HG03378 (cell line): ENCODE measurements around the gene FBXO31.

Experiments
- ATAC-seq: cut with Tn5 transposase; IDR thresholded peaks from one replicate; pipeline ENCODE4 v1.9.1; 2021; ENCODE audit warnings: mild to moderate bottlenecking, moderate library complexity; ENCODE audit not compliant: unreplicated experiment

The FBXO31 gene, protein sequence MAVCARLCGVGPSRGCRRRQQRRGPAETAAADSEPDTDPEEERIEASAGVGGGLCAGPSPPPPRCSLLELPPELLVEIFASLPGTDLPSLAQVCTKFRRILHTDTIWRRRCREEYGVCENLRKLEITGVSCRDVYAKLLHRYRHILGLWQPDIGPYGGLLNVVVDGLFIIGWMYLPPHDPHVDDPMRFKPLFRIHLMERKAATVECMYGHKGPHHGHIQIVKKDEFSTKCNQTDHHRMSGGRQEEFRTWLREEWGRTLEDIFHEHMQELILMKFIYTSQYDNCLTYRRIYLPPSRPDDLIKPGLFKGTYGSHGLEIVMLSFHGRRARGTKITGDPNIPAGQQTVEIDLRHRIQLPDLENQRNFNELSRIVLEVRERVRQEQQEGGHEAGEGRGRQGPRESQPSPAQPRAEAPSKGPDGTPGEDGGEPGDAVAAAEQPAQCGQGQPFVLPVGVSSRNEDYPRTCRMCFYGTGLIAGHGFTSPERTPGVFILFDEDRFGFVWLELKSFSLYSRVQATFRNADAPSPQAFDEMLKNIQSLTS

DNA sequence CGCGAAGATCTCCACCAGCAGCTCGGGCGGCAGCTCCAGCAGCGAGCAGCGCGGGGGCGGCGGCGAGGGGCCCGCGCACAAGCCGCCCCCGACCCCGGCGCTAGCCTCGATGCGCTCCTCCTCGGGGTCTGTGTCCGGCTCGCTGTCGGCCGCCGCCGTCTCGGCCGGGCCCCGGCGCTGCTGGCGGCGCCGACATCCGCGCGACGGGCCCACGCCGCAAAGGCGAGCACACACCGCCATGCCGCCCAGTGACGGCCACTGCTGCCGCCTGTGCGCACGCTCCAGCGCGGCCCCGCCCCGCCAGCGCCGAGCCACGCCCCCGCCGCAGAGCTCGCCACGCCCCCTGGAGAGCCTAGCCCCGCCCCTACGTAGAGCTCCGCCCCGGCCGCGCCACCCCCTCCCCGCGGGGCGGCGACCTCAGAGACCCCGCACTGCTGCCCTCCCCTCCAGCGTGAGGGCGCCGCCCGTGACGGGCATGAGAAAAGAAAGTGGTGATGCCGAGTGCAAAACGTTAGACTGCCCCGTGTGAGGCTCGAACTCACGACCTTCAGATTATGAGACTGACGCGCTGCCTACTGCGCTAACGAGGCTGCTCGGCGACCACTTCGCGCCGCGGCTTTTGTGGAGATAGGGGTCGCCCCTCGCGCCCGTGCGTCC lies at the start of gene FBXO31:
Gene FBXO31 (minus strand): TSS at position 272 of the 657 bp plus-strand sequence. CDS start 32 bp downstream, at position 240.
- peak; percentile 38 for ATAC-seq

DNA sequence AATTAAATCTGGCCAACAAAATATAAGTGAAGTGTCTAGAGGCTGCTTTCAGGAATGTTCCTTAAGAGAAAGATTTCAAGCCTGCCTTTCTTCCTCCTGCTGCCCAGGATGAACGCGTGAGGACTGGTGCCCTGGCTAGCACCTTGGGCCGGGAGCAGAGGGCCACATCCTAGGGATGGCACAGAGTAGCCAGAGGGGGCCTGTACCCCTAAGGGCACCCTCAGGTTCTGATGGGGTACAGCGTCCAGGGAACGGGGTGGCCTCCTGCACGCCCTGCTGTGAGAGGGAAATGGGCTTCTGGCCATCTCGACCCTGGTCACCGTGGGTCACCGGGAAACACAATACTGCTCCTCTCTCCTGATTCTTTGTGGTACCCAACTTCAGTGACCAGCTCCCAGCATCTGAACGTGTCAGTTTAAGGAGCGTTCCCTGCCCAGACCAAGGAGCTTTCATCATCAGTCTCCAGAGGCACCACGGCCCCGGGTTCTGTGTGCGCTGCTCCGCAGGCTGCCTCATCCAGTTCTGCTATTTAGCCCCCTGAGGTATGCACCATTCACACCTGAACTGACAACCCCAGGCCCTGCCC lies 48.8 kb upstream of the FBXO31 start:
- no peak for ATAC-seq

DNA sequence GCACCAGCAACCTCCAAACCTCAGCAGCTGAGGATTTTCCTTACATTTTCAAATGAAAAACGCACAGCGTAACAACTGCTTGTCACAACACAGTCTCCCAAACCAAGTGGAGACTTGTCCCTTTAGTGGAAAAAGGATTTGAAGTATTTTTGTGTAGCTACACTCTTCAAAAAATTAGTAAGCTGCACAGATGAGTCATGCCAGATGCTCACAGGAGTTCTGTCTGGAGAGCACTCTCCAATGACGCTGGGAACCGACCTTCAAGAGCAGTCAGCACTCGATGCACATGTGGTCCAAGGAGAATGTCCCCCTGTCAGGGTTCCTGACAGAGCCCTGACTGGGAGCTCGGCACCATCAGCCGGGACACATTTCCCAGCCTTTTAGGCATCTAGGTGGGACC lies 48.4 kb upstream of the FBXO31 start:
- ATAC-seq, result no peak

DNA sequence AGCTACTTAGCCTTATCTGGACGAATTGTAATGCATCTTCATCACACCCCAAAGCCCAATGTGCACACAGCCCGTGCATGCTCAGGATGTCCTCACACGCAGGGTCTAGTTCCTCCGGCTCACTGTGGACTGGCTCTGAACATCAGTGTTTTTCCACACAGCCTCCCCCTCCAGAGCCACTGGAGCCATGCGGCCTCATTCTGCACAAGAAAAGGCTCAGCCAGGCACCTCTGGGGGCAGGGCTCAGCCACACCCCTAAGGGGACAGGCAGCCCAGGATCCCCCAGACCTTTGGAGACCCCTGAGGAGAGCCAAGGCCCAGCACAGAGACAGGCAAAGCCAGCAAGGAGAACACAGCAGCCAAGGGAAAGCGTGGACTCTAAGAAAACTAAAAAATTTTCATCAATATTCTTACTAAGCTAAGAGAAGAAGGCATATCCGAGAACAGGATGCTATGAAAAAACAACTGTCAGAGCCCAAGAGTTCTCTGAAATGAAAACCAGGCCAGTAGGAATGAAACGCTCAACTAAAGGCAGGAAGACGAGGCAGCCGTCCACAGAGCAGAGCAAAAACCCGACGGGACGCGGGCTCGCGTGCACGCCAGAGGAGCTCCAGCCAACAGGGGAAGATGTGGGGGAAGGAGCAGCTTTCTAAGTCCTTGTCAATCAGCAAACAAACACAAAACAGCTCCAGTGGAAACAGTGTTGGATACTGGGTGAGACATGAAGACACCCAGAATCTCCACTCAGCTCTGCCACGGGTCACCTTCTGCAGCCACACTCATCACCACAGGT lies 43.0 kb upstream of the FBXO31 start:
- no peak for ATAC-seq

DNA sequence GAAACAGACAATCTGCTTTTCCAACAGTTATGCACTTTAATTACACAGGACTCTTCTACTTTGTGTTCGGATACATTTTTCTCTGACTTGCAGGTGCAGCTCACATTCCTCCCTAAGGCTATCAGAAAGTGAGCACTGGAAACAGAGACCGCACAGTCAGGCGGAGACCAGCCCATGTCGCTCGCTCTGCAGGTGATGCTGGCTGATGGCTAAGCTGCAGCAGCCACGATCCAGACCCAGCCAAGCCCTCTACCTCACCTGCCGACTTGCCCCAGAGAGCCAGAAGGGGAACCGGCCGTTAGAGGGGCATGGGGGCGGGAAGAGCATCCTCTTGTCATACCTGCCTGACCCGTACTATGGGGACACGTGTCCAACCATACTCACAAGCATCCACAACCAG lies 42.4 kb upstream of the FBXO31 start:
- no peak for ATAC-seq

DNA sequence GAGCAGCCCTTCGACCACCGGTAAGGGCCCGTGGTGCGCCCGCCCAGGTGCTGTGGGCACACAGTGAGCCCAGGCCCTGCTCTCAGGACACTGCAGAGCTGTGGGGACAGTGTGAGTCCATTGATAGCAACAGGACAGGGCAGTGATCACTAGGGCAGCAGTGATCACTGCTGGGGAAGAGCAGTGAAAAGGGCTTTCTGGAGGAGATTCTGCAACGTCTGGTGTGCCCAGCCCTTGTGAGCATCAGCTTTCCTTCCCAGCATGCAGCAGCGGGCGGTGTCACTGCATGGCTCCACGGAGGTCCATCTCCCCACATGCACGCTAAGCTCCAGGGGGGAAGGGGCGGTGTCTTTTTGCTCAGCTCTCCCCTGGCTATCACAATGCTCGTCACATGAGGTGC lies 40.7 kb upstream of the FBXO31 start:
- ATAC-seq, result no peak

DNA sequence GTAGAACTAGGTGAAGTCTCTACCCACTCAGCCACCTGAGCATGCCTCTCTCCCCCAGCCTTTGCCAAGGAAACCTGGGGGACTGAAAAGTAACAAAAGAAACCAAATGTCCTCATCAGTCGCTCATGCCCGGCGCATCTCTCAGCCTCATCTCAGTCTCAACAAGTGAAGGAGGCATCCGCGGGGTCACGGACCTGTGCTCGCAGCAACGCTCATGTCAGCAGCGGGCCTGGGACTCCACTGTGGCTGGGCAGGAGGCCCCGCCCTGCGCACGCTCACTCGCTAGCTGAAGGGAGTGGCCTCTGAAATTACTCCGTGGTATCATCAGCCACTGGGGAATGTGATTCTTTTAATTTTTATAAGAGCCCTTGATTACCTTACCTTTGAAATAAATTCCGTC lies 39.9 kb upstream of the FBXO31 start:
- ATAC-seq, result no peak

DNA sequence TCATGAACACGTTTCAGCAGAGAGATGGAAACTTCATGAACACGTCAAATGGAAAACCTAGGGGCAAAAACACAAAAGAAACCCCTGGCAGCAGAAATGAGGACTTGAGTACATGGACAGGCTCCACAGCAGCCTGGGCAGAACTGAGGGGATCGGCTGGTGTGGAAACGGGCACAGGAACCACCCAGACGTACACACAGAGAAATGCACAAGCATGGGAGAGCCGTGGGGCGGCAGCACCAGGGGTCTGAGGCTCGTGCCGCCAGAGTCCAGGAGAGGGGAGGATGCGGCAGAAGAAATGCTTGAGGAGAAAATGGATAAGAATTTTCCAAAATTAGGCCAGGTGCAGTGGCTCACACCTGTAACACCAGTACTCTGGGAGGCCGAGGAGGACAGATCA lies 38.5 kb upstream of the FBXO31 start:
- ATAC-seq, result no peak

DNA sequence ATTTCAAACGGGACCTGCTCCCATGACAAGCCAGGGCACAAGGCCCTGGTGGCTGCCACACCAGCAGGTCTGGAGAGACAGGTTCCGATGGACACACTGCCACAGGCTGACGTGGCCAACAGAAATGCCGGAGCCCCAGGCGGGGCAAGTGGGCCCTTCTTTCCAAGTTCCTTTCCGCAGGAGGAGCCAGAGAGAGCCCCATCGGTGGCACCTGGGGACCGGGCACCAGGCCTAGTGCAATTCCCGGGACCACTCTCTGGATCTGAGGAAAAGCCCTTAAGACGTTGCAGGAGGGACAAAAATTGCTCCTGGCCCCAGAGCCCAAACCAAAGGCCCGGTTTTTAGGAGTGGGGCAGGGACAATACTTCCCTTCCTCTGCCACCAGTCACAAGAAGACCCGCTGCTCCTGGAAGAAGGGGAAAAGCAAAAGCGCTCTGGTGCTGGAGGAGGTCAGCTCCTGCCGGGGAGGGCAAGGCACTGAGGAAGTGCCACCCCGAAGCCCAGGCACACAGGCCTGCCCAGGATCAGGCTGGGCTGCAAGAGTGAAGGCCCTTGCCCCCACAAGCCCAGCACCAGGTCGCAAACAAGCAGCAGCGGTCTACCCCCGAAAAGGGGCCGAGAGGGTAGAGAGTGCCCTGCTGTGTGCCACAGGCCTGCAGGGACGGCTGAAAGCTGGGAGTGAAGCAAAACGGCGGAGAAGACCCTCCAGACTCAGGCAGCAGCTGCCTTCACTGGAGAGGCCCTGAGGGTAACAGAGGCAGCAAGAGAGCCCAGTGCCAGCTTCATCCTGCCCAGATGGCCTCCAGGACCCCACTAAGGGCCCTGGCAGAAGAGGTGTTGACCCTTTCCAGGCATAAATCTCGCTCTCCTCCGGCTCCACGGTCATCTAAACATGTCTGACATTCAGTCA lies 37.7 kb upstream of the FBXO31 start:
- ATAC-seq, result no peak

DNA sequence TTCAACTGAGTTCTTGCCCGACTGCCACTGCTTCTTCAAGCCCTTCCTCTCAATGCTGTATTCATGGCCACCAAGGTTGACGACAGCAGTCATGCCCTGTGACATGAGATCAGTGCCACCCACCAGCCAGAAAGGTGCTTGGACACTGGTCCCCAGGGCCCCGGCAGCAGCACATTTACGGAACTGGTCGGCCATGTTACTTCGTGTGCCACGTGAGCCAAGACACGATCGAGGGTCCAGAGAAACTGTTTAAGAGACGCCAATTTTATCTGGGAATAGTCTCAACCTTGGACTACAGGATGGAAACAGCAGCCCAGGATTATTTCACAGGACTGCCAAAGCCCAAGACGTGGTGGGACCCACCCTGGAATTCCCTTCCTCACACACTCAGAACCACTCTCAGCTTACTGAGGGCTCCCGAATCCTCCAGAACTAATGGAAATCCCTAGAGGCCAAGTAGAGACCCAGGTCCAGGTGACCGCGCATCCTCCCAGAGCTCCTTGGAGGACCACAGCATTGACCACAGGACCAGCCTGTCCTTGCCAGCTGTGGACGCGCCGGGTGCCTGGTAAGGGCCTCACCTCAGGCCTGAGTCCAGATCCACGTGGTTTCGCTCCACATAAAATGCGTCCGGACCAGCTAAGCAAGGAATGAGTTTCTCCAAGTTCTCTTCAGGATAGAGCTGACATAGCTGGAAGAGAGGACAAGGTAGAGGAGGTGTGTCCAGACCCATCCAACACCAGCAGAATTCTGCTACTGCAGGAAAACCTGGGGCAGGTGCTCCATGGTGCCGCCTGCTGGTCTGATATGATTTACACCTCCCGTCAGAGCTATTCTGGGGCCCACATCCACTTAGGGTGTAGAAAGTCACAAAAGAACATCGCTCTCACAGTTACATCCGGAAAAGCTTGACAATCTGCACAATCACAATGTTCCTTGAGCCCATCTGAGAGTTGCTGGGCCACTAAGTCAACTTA lies 36.7 kb upstream of the FBXO31 start:
- no peak for ATAC-seq

DNA sequence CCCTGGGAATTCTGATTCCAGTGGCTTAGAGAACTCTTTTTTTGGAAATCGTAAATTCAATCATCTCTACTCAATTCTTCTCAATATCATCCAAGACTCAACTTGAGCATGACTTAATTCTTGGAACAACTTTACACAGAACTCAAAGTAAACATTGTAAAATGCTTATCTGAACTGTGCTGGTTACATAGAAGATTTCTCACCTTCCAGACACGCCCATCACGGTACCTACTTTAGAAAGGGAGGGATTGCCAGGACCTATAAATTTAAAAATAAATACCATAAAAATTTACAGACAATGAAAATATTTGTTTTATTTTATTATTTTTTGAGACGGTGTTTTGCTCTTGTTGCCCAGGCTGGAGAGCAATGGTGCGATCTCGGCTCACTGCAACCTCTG lies 35.1 kb upstream of the FBXO31 start:
- ATAC-seq, result no peak

DNA sequence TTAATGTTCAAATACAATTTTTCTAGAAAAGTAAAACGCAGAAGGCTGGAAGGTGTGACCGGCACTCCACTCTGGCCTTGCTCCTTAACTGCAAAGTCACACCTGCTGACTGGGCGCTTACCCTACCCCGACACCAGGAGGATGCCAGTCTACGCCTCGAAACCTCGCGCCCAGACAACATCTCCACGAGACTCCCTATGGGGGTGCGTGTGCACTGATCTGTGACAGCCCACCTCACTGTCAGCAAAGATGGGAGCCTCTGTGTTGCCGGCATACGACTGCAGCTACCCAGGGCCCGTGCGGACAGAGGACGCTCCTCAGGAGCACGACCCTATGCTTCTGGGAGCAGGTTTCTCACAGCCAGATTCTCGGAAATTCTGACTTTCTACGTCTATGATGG lies 34.6 kb upstream of the FBXO31 start:
- ATAC-seq, result no peak

DNA sequence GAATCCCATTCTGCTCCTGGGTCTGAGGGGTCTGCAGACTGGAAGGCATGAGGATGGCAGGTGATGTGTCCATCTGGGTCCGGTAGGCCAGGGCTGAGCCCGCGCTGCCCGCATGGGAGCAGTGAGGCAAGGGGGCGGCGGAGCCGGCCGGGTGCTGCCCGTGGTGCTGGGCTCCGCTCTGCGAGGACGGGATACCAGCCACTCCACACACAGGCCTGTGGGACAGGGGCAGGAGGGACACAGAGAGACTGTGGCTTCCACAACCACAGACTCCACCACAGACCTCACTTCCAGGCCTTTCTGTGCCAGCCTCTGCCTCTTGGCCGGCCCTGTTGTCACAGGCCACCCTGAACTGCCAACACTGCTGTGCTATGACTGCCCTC lies 33.9 kb upstream of the FBXO31 start:
- no peak for ATAC-seq

DNA sequence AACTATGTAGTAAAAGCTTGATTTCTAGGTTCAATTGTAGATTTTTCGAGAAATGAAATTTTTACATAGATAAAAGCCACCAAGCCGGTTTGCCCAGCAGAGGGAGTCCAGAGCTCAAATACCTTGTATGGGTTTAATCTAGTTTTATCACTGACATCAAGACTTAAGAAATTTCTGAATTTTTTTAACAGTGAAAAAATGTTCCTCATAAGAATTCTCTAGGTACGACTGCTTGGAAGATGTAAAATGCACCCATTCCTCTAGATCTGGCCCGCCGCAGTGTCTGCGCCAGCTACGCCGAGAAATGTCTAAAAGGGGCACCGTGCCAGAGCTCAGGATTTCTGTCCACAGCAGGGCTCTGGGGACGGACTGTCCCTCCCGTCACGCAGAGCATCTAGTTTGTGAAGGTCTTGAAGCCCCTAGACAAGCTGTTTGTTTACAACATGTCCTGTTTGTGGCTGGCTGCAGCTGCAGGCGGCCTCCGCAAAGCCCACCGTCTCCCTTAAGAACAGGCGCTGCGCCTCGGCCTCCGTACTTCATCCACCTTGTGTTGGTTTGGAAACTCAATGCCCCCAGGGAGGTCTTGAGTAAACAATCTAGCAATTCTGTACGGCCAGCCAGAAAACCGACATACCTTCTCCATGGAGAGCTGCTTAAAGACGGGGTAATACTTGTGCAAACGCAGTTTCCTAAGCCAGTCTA lies 33.4 kb upstream of the FBXO31 start:
- ATAC-seq, result no peak

DNA sequence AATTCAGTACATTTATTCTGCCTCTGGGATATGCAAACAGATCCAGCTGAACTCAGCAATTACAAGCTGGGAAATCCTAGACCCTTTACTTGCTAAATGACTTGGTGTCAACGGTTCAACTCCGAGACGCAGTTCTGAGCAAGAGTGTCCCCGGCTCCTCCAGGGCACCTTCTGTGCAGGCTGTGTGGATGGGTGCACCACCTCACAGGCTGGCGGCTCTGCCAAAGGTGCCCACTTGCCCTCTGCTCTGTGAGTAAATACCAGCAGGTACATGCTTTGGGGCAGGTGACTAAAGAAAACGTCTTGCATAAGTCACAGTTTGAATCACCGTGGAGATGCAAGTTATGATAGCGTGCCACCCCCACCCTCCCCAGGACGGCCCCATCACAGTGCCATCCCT lies 31.9 kb upstream of the FBXO31 start:
- no peak for ATAC-seq

DNA sequence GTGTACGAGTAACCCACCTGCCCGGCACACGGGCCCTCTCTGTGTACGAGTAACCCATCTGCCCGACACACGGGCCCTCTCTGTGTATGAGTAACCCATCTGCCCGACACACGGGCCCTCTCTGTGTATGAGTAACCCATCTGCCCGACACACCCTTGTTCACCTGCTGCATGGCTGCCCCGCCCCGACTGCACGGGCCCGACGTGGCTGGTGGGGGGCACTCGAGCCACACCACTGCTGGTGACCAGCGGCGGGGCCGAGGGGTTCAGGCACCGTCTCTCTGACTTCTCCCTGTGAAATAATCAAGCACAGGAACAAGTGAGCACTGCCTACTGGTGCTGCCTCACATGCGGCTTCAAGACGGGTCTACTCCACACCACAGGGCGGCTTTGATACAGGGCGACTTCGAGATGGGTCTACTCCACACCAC lies 30.7 kb upstream of the FBXO31 start:
- no peak for ATAC-seq

DNA sequence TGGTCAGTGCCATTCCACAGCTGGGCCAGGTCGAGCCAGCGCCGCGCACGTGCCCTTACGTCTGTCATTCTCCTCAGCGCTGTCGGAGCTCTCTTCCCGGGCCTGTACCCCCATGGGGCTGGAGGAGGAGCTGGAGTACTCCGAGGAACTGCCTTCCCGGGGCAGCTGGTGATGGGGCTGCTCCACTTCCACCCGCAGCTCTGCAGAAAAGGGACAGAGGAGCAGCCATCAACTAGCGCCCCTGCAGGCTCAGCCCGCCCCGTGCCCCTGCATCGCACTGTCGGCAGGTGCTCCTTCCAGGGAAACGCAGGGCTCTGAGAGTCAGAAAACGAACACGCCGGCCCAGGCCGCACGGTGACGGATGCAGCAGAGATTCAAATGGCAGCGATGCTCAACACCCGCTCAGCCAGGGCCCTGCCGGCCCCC lies 29.4 kb upstream of the FBXO31 start:
- ATAC-seq, result no peak

DNA sequence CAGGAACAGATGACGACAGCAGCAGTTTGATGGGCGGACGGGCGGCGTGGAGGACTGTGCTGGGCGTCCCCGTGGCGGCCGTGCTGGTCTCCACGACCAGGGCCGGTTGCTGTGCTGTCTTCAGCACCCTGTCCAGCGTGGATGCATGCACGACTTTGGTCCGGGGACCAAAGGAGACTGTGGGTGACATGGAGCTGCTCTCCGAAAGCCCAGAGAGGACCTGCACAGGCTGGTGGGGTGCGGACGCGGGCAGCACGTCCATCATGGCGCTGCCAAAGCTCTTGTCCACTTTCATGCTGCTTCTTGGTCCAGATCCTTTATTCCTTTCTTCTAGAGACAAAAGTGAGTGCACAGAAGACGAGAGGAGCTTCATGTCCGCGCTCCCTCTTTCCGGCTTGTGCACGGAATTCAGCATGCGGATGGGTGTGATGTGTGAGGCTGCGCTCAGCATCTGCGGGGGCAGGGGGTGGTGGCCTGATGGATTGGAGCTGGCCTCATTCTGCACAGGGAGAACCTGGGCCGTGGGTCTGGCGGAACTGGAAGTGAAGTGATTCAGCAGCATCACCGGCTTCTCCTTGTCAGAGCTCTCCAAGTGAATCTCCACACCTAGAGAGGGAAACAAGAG lies 28.9 kb upstream of the FBXO31 start:
- no peak for ATAC-seq
